HG03565 (cell line): Measurements from ENCODE around the gene KCND3.
"Not testable (repeated sequence)": the region's sequence is repeated elsewhere in the genome, so short reads cannot be mapped to it uniquely, and the experiment has no call there.

Source experiments
- ATAC-seq: cut with Tn5 transposase; IDR thresholded peaks from one replicate; pipeline ENCODE4 v1.9.1; 2021; ENCODE audit warnings: mild to moderate bottlenecking, moderate library complexity; ENCODE audit not compliant: unreplicated experiment

KCND3 gene

DNA sequence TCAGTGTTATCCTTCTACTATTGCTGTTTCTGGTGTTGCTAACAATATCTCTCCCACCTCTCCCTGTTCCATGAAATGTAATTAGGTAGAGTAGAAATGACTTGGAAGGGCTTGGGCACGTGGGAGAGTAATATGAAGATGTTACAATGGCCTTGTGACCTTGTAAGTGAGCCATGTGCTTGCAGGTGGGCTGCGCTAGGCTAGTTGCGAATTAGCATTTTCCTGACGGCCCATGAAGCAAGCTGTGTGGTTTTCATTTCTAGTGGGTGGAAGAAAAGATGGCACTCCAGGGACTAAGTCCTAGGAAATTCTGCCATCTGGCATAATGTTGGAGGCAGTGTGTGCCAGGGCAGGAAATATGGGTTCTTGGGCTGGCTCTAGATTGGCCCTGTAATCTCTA lies 241.5 kb downstream of the KCND3 start:
- no peak for ATAC-seq

DNA sequence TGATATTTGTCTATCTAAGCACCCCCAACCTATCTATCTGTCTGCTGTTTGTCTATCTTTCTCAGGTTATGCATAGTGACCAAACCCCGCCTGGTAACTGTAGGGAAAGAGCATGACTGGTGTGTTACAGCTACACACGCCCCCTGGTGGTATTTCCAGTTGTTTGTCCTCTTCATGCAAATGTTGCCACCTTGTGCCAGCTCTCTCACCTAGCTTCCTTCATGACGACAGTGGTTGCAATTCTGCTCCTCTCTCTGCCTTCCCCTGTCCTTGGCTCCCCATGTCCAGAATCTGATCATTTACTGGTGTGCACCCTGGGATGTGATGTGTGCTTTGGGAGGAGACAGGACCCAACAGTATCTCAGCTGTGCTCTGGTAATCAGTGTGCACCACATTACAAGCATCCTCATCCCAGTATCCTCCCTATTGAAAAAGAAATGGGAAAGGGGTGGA lies 242.2 kb downstream of the KCND3 start:
- no peak for ATAC-seq

DNA sequence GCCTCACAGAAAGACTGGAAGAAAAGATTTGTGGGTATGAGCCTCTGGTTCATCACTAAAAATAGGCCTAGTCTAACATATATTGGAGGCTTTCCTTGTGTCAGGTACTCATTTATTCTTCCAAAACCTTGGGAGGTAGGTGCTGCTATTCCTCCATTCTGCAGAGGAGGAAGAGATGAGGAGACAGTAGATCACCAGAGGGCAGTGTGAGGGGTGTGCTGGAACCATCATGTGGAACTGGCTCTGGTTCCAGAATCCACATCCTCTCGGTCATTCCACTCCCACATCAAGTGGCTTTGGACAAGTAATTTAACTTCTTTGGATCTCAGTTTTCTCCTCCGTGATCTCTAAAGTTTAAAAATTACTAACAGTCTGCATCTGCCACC lies 242.9 kb downstream of the KCND3 start:
- ATAC-seq = no peak

DNA sequence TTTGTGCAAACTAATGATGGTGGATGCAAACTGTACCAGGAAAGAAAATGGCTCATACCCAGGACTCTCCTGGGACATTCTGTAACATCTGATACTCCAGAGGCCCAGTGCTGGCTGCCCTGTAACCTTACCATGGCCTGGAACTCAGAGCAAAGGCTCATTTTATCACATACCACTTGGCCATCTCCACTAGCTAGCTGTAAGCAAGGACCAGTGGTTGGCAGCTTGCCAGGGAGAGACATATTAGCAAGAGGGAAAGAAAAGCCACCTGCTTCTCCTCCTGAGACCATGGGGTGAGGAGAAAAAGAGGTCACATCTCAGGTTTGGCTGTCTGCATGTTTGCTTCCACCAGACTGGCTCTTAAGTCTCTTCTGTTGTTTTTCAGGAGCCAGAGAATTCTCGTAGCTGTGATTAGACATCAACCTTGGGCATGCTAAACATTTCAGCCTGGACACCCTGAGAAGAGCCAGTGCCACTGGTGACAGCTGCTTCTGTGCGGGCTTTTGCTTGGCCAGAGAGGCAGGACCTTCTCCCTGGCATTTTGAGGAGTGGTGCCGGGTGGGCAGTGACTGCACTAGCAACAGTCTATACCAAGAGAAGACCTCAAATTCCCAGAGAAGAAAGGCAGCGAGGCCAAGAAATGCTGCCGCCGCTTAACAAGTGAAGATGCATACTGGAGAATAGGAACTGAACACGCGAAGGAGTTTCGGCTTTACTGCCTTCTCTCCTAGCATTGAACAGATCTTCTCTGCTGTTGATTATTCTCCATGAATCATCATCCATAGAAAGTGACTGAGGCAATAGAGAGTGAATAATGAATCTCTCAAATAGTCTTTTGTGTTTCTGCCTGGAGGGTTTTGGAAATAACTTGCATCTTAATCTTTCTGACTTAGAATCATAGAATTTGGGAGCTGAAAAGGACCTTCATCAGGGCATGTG lies 243.5 kb downstream of the KCND3 start:
- ATAC-seq = no peak

DNA sequence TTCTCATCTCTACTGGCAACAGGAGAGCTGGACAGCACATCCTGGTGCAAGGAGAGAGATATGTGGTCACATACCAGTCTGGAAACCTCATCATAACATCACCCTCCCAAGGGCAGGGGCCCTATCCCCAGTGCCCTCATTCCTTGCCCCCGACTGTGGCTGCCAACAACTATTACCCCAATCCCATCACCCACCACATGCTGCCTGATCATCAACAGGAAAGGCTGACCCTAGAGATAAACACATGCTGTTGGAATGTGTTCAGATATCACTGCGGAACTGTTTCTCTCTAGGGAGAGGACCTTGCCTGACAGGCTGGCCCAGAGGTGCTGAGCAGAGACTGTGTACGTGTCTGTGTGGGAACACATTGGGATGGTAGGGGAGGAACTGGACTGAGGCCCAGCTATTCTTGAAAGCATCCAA lies 245.8 kb downstream of the KCND3 start:
- ATAC-seq = no peak

DNA sequence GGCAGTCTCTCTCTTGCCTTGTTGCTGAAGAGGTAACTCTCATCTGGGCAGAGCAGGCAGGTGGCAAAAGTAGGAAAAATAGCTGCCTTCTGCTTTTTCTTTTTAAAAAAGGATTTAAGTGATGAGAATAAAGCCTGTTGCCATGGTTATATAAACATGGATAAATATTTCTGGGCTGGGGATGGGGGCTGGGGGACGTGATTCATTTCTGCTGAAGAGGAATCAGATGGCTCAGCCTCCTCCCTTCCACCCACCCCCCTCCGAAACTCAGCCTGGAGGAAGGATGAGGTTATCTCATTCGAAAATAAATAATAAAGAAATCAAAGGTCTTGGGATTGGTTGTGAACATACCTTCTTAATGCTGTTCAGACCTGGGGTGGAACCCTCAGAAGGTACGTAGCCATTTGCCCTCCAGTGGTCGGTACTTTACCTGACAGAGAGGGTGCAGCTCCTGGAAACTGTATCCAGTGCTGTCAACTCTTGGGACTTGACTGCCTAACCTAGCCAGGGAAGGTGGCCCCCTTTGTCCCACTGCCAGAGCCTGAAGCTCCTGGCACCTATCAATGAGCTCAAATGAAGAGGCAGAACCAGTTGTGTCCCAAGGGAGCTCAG lies 246.4 kb downstream of the KCND3 start:
- no peak for ATAC-seq

DNA sequence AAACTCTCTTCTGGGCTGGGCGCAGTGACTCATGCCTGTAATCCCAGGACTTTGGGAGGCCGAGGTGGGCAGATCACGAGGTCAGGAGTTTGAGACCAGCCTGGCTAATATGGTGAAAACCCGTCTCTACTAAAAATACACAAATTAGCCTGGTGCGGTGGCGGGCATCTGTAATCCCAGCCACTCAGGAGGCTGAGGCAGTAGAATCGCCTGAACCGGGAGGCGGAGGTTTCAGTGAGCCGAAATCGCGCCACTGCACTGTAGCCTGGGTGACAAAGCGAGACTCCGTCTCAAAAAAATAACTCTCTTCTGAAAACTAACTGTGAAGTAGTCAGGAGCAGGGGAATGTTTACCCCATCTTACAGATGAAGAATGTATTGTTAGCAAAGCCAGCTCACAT lies 247.2 kb downstream of the KCND3 start:
- ATAC-seq = not testable (repeated sequence)

- peak; percentile 12 for ATAC-seq
Measured at GRCh38 chr1:111739925-111740765, 249.3 kb downstream of the KCND3 start.

- peak; percentile 72 for ATAC-seq
Measured at GRCh38 chr1:111739194-111739924, 250.1 kb downstream of the KCND3 start, which contains the start of gene INKA2. INKA2 (minus strand) TSS chr1:111739395; CDS start chr1:111739242, 153 bp downstream.

DNA sequence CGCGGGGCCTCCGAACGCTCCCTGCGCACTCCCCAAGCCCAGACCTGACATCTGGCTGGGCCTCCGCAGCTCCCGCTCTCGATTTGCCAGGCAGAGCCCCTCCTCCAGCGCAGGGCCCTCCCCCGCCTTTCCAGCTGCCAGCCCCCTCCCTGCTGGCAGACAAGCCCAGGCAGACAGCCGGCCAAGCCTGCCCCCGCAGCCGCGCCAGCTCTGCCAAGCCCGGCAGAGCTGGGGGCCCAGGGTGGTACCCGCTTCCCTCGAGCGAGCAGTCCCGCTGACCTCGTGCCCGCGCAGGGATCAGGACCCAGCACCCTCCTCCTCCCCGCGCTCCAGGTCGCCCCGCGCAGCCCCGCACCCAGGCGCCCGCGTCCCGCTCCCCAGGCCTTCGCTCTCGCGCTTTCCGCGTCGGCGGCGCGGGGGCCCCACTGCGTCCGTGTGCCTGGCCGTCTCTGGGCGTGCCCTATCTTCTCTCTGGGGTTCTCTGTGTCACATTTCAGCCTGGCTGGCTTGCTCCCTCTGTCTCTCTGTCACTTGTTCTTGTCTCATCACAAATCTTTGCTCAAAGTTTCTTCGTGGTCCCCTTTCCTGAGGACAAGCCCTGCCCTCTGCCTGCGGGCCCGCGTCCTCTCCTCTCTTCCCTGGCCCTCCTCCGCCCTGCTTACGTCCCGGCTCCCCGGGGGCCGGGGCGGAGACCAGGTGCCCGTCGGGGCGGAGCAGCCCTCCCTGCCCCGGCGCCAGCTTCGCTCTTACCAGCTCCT lies 250.9 kb downstream of the KCND3 start:
- peak; percentile 28 for ATAC-seq

- no peak for ATAC-seq
Measured at GRCh38 chr1:111738133-111738435, 251.4 kb downstream of the KCND3 start.

DNA sequence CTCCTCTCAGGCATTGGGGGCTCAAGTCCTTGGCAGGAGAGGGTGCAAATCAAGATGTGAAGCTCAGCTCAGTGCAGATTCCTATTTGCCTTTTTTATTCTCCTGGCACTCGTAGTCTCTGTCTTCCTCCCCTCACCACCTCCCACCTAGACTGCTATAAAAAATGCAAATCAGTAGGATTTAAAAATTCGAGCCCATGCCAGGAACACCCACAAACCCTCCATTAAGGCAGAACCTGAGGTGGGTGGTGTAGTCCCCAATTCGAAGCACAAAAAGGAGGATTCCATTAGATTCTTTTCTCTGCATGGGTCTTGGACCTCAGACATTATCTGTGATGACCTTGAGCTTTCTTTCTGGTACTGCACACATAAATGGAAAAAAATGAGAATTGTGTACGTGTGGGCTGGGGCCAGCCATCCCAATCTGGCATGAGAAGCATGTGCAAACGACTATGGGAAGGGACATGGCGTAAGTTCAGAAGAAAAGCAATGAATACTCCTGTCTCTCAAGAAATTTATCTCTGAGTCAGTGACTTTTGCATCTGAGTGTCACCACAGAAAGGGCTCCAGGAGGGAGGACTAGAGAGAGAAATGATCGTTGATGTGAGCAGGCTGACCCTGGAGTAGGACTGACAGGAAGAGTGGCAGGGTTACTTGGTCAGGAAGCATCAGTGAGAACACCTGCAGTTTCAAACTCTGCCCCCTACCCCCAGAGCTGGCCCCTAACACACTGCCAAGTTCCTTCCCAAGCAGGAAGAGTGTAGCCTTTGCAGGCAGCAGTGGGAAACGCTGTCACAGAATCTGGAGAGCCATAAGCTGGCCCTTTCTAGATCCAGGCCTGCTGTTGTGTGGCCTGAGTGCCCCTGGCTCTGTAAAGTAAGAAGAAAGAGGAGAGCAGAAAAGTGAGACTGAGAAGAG lies 252.0 kb downstream of the KCND3 start:
- no peak for ATAC-seq

DNA sequence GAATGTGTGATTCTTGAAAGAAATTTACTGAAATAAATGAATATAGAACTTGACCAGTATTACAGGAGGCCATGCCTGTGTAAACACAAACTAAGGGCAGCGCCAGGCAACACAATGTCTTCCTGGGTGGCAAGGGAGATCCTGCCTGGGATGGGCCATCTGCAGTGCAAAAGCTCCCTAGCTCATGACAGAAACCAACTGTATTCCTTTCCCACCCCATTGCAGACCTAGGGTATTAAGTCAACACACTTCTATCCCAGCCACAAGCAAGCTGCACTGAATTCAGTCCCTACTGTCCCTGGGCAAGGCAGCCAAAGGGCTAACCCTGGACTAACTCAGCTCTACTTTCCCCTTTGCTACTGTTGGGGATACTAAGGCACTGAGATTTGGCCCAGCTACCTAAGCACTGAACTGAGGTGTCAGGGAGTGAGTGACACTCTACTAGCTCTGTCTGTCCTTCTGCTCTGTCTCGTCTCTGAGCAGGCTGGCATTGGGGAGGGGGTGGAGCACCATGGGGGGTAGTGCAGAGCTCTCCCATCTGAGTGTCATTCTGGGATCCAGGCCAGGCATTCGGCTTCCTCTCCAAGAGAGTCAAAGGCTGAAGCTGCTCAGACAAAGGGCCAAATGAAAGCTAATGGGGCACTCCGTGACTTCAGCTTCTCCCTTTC lies 252.8 kb downstream of the KCND3 start:
- ATAC-seq = no peak

- ATAC-seq = no peak
Measured at GRCh38 chr1:111735858-111736544, 253.5 kb downstream of the KCND3 start.

DNA sequence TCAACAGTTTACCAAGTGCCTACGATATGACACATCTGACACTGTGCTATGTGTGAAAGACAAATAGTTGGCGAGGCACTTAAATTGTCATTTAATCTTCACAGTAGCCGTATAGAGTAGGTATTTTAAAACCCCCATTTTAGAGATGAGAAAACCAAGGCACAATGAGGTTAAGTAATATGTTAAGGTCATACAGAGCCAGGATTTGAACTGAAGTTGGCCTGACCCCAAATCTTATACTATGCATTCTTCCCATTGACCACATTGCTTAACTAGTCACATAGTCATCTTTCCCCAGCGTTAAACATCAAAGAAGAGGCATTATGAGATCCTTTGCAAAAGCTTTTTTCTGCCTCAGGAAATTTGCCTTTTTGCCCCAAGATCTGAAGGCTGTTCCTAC lies 254.1 kb downstream of the KCND3 start:
- no peak for ATAC-seq

GRCh38 chr1:111734856-111735255 lies 254.6 kb downstream of the KCND3 start:
- no peak for ATAC-seq

- no peak for ATAC-seq
Measured at GRCh38 chr1:111734426-111734825, 255.0 kb downstream of the KCND3 start.

GRCh38 chr1:111733992-111734341 lies 255.5 kb downstream of the KCND3 start:
- no peak for ATAC-seq
